ENCODE measurements around the gene ARID1A.

ARID1A gene

DNA sequence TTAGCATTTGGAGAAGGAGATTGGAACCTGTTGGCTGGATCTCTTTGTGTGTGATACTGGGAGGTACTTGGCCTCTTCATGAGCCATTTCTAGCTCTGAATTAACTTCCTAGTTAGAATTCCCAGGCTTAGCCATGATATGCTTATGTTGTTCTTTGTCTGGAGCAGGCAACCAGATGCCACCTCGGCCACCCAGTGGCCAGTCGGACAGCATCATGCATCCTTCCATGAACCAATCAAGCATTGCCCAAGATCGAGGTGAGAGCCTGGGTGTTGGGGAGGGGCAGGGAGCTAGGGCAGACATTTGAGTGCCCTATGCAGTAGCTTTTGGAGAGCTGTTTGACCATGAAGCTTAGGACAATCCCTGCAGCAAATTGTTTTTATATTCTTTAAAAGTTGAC is 65.4 kb downstream of the ARID1A start:
- no peak for DNase-seq (ENCODE audit: low spot score)

DNA sequence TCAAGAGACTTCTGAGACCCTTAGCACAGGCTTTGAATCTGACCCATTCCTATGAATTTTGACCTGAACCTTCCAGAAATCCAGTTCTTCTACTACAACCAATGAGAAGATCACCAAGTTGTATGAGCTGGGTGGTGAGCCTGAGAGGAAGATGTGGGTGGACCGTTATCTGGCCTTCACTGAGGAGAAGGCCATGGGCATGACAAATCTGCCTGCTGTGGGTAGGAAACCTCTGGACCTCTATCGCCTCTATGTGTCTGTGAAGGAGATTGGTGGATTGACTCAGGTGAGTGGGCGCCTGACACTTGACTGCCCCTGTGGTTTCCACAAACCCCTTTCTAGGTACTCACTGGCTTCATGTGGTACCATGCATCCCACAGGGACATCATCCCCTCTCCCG is 71.9 kb downstream of the ARID1A start:
- no peak for DNase-seq (ENCODE audit: low spot score)

DNA sequence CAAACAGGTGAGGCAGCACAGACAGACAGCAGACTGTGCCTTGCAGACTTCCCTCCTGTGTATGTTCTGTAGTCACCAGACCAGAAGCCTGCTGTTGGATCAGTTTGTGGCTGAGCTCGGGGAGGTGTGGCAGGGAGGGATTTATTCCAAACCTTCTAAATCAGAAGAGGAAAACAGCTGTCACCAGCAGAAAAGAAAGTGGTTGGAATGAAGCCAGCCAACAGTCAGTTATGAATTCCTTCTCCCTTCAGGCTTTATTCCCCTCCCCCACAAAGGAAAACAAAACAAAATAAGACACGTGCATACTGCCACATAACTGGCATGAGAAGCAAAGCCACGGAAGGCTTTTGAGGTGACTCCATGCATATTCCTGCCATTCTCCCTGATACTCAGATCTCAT is 72.9 kb downstream of the ARID1A start:
- DNase-seq (ENCODE audit: low spot score), result peak; percentile 70

DNA sequence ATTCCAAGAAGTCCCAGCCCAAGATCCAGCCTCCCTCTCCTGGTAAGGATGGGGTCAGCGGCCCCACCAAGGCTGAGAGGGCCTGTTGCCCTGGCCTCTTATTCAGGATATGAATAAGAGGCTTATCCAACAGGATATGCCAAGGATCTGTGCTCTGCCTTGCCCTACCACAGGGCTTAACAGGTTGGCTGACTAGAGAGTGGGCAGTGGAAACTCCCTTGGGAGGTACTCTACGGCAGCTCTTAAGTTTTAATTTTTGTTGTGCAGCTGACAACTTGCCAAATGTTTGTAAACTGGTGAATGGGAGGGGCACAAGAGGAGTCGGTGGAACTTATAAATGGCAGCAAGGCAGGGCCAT is 75.4 kb downstream of the ARID1A start:
- DNase-seq (ENCODE audit: low spot score), result no peak

DNA sequence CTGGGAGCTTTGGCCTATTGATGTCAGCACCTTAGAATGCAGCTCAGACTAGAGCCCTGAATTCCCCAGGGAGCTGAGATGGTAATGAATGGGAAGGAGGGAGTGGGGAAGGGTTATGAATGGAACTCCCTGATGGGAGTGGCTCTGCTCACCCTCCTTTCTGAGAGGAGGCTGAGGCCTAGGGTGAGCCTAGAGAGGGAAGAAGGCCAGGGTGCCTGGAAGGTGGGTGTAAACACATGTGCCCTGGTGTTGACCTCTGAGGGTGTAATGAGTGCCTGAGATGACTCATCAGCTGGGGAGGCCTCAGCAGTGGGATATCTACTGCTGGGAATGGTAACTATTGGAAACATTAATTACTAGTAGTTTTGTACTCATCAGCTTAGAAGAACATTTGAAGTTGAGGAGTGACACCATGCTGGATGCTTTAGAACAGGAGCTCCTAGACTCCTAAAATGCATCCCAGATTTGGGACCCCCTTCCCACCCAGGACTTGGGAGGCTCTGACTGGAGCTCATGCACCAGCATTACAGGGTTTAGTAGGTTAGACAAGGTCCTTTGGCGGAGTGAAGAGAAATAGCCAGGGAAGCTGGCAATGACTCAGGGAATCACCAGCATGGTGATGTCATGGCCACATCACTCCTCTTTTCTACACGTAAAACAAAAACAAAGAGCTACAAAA is 76.0 kb downstream of the ARID1A start:
- DNase-seq (ENCODE audit: low spot score), result peak; percentile 93

DNA sequence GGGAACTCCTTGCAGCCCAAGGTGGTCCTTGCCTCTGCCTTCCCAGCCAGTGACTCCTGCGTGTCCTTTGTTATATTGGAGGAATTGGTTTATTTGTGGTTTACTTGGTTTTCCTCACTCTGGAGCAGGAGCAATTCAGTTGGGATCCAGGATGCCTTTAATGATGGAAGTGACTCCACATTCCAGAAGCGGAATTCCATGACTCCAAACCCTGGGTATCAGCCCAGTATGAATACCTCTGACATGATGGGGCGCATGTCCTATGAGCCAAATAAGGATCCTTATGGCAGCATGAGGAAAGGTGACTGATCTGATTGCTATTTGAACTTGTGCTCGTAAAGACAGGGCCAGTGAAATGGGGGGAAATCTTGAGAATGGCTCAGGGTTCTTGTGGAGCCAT is 76.9 kb downstream of the ARID1A start:
- DNase-seq (ENCODE audit: low spot score), result peak; percentile 97

DNA sequence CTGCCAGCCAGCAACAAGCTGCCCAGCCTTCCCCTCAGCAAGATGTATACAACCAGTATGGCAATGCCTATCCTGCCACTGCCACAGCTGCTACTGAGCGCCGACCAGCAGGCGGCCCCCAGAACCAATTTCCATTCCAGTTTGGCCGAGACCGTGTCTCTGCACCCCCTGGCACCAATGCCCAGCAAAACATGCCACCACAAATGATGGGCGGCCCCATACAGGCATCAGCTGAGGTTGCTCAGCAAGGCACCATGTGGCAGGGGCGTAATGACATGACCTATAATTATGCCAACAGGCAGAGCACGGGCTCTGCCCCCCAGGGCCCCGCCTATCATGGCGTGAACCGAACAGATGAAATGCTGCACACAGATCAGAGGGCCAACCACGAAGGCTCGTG is 78.6 kb downstream of the ARID1A start:
- no peak for DNase-seq (ENCODE audit: low spot score)

DNA sequence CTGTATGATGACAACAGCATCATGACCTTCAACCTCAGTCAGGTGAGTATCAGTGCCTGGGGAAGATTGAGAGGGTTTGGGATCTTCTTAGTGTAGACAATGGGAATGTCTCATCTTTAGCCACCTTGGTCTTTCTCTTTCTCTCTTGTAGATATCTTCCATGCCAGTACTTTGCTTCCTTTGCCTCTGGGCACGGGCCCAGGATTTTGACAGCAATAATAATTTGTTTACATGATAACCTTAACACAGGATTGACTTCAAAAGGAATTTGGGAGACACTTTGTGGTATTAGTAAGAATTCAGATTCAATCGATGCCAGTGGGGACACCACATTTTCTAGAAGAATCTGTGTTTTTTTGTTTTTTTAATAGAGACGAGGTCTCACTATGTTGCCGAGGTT is 79.9 kb downstream of the ARID1A start:
- DNase-seq (ENCODE audit: low spot score), result no peak

DNA sequence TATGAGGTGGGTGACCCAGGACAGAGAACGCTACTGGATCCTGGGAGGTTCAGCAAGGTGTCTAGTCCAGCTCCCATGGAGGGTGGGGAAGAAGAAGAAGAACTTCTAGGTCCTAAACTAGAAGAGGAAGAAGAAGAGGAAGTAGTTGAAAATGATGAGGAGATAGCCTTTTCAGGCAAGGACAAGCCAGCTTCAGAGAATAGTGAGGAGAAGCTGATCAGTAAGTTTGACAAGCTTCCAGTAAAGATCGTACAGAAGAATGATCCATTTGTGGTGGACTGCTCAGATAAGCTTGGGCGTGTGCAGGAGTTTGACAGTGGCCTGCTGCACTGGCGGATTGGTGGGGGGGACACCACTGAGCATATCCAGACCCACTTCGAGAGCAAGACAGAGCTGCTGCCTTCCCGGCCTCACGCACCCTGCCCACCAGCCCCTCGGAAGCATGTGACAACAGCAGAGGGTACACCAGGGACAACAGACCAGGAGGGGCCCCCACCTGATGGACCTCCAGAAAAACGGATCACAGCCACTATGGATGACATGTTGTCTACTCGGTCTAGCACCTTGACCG is 83.4 kb downstream of the ARID1A start:
- no peak for DNase-seq (ENCODE audit: low spot score)

DNA sequence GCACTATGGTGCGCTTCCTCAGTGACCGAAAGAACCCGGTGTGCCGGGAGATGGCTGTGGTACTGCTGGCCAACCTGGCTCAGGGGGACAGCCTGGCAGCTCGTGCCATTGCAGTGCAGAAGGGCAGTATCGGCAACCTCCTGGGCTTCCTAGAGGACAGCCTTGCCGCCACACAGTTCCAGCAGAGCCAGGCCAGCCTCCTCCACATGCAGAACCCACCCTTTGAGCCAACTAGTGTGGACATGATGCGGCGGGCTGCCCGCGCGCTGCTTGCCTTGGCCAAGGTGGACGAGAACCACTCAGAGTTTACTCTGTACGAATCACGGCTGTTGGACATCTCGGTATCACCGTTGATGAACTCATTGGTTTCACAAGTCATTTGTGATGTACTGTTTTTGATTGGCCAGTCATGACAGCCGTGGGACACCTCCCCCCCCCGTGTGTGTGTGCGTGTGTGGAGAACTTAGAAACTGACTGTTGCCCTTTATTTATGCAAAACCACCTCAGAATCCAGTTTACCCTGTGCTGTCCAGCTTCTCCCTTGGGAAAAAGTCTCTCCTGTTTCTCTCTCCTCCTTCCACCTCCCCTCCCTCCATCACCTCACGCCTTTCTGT is 84.6 kb downstream of the ARID1A start:
- no peak for DNase-seq (ENCODE audit: low spot score)

DNA sequence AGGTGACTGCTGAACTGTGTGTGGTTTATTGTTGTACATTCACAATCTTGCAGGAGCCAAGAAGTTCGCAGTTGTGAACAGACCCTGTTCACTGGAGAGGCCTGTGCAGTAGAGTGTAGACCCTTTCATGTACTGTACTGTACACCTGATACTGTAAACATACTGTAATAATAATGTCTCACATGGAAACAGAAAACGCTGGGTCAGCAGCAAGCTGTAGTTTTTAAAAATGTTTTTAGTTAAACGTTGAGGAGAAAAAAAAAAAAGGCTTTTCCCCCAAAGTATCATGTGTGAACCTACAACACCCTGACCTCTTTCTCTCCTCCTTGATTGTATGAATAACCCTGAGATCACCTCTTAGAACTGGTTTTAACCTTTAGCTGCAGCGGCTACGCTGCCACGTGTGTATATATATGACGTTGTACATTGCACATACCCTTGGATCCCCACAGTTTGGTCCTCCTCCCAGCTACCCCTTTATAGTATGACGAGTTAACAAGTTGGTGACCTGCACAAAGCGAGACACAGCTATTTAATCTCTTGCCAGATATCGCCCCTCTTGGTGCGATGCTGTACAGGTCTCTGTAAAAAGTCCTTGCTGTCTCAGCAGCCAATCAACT is 85.5 kb downstream of the ARID1A start:
- DNase-seq (ENCODE audit: low spot score), result no peak

DNA sequence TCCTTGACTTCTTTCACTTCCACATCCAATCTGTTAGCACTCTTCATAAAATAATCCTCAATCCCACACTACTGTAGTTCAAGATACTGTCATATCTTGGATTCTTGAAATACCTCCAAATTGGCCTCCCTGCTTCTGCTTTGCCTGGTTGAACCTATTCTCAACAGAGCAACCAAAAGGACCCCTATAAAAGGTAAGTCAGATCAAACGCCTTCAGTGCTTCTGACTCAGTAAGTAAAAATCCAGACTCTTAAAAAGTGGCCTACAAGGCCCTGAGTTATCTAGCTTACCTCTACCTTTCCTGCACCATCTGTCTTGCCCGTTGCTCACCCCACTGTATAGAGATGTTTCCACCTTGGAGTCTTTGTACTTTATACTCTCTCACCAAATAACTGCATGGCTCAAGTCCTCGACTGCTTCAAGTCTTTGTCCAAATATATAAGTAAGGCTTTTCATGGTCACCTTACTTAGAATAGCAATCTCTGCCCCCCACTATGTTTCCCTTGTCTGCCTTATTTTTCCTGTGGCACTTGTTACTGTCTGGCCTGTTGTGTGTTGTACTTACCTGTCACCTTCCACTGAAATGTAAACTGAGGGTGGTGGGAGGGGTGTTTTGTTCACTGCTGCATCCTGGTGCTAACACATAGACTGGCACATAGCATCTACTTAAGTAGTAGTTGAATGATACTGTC is 86.9 kb downstream of the ARID1A start:
- no peak for DNase-seq (ENCODE audit: low spot score)

DNA sequence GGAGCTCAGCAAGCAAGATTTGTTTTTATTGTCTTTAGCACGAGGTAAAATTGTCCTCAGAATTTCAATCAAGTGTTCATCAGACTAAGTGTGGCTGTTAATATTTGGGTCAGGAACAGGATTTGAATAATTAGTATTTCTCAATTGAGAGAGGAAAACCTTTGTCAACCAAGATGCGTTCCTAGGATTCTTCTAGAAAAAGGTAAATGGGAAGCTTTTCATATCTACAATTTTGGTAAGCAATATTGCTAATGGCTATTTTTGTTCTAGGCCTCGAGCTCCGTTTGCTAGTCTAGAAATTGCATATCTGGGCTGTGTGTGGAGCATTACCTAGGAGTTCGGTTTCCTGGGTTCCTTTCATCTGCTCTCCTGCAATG is 87.8 kb downstream of the ARID1A start:
- DNase-seq (ENCODE audit: low spot score), result no peak

DNA sequence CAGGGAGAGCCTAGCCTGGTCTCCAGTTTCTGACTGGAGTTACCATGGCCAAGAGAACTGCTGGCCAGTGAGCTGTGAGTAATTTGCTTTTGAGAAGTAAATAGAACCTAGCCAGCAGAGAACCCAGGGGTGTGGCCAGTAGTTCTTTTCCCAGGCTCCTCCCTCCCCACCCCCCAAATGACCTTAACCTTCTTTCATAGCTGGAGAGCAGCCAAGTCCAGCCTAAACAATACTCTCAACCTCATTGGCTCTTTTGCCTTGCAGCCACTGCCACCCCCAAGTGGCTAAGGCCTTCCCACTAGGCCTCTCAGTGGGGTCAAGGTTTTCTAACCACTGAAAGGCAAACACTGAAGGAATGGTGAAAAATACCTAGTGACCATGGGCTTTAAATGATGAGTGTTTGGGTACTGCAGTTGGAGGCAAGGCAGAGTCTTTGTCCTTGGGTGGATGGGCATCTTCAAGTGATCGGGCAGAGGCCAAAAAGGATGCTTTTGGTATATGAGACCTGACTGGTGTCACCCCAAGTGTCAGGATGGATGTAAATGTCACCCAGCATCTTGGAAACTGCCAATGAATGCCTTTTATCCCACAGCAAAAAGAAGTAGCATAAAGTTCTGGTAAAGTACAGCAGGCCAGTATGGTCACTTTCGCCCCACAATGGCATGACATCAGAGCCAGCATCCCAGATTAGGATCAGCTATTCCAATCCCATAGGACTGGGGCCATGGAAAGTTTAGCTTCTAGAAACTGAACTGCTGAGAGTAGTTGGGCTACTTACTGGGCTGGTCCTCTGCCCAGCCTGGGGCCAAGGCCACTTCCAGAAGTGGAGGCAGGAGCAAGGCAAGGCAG is 88.4 kb downstream of the ARID1A start:
- peak; percentile 69 for DNase-seq (ENCODE audit: low spot score)

DNA sequence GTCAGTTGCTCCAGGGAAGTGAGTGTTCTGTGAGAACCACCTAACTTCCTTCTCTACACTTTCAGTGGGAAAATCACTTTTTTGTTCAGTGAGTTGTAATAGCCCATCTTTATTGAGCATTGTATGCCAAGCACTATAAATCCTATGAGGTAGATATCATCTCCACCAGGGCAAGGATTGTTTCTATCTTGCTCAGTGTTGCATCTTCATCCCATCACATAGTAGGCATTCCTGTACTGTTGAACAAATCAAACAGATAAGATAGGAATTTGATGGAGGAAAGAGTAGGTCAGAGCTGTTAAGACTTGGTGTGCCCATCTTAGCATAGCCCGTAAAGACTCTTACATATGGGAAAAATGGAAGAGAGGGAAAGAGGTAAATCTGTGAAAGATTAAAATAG is 89.1 kb downstream of the ARID1A start:
- DNase-seq (ENCODE audit: low spot score), result no peak

DNA sequence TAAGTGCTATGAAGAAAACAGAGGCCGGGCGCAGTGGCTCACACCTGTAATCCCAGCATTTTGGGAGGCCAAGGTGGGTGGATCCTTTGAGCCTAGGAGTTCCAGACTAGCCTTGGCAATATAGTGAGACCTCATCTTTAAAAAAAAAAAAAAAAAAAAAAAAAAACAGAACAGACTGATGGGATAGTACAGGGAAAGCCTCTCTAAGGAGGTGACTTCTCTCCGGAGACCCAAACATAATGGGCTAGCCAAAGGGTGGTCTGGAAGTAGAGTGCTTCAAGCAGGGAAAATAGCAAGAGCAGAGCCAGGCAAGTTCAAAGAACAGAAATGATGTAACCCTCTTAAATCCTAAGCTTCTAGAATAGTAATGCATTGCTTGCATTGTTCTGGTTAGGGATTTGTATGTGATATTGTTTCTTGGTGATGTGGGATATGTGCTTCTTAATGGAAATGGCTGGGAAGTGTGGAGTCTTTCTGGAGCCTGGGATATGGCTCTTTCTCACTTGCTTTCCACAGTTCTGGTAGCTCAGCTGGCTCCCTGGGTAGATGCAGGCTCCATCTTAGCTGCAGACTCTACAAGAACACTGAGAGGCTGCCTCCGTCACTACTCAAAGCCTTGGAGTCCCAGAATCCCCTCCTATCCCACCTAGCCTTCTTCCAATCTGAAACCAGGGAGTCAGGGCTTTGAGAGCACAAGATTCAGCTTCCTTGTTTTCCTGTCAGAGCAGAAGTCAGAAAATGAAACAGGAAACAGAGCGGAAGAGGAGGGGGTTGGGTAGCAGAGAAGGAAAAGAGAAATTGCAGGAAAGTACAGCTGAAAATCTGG is 90.0 kb downstream of the ARID1A start:
- DNase-seq (ENCODE audit: low spot score), result no peak

DNA sequence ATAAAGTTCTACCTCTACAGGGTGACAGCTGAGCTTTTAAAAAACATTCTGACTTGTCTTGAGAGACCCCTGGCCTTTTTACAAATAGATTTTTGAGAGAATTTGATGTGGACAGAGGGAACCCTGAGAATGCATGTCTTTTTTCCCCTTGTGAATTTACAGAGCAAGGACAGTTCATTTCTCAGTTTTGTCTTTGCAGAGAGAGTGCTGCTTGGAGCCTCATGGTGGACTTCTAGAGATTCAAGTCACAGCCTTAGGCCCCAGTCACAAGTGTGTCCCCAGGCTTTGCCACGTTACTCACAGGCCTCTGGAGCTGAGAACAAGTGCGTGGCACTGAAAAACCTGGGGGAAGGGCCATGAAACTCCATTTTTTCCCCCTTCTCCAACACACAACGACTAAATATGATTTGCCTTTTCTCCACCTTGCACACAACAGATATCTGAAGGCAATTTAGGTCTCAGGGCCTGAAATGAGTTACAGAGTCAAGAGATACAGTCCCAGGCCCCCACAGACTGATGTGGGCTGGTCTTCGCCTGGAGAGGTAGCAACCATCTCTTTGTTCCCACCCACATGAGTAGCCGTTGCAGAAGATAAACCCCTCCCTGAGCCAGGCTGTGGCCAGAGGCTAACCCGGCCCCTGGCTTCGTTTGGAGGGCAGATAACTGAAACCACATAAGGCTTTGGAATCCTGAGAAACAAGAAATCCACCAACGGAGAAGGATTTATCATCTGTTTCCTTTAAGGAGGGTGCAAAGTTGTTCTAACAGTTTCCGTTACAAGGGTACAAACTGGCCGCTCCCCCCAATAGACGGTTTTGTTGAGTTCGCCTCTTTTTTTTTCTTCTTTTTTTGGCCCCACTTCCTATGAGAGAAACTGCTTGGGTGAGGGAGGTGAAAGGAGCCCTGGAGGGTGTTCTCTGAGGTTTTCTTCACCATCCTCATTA is 90.9 kb downstream of the ARID1A start:
- peak; percentile 87 for DNase-seq (ENCODE audit: low spot score)

DNA sequence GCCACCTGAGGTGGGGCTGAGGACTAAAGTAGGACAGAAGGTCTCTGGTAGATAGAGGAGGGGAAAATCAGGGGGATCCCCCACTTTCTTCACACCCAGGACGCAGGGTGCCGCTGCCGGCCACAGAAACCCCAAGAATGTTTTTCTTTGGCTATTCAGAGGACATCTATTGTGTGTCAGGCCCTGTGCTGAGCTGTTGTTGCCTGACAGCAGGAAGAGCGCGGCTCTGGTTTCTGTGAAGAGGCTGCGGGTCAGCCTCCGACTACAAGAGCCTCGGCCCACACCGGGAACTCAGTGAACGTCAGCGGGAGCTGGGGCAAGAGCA is 91.5 kb downstream of the ARID1A start:
- peak; percentile 53 for DNase-seq (ENCODE audit: low spot score)

DNA sequence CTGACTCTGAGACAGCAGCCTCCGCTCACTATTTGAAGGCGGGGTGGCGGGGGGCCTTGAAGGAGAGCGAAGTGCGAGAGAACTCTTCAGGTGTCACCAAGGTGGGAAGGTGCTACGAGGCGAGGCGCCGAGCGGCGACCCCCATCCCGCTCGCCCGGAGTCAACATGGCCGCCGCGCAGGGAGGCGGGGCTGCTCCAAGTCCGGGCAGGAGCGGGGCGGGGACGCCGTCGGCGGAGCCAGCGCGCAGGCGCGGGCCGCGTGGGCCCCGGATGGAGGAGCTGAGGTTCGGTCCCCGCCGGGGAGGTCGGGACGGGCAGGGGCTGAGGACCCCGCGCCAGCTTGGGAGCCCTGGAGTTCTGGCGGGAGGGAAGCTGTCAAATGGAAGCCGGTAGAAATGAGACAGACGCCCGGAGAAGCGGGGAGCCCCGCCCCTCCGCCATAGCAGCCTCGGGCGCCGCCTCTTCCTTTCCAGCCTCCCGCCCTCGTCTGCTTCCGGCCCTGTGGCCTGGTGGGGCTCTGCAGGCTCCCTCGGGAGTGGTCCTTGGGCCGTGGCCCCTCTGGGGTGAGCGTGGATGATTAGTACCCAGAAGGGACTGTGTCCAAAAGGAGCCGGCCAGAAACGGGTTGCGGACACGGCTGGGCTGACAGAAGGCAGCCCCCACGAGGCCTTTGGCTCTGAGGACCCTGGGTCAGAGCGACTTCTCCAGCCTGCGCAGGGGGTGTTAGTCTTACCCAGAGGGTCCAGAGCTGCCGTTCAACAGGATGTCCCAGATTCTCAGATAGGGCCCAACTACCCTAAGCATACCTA is 92.1 kb downstream of the ARID1A start, which contains the start of gene PIGV:
Gene PIGV, plus strand, starts transcription at position 245 of the 809 bp plus-strand sequence. CDS start 2,866 bp downstream, outside the sequence.
- peak; percentile 92 for DNase-seq (ENCODE audit: low spot score)

Data from hepatic stellate cell (primary cell).